Pancreas (tissue), 10 donors: ENCODE results near the gene SCUBE3. TPM values are rescaled to one million over a fixed set of nuclear protein-coding genes. Genes with fewer than 3 reads are reported as not detected.

Experiments used
- ATAC-seq, 4 donors: fragments of 200-7000 bp; cut with Tn5 transposase; one replicate each; pipeline versions ENCODE4 v1.8.0 to v1.9.1; 2020; ENCODE audit warnings: mild to moderate bottlenecking in 4 of 4, moderate library complexity in 4 of 4
- DNase-seq, 6 donors: peaks; one replicate each; pipeline ENCODE4 v3.0.0-alpha.2; 2020
- FAIRE-seq: peaks from 2 replicates; lab custom pipeline; 2012; peaks lifted over from hg19 to GRCh38; lab: Jason Lieb, UNC
- H3K27ac ChIP-seq, 4 donors: fragments of 200-600 bp; sonication (generic); 1 replicate in 3 of 4; 2 replicates in 1 of 4; pipeline versions ENCODE4 v1.5.0 to v1.8.0; 2020
- H3K27me3 ChIP-seq, 4 donors: fragments of 200-600 bp; one replicate each; pipeline ENCODE4 v1.8.0; 2021
- H3K36me3 ChIP-seq, 3 donors: fragments of 200-600 bp; sonication (generic) in 1 of 3; one replicate each; pipeline versions ENCODE4 v1.5.0 to v1.8.0; 2020 to 2021
- H3K4me1 ChIP-seq, 3 donors: fragments of 200-600 bp; one replicate each; pipeline ENCODE4 v1.8.0; 2021
- H3K4me3 ChIP-seq, 4 donors: fragments of 200-600 bp; sonication (generic) in 2 of 4; one replicate each; pipeline versions ENCODE4 v1.5.0 to v1.8.0; 2020 to 2021
- H3K9me3 ChIP-seq, 4 donors: fragments of 200-600 bp; one replicate each; pipeline ENCODE4 v1.8.0; 2021
- WGBS, 2 donors: extraction: QIAGEN DNeasy Blood & Tissue Kit; methylation state at CpG; one replicate each; pipeline ENCODE4 v1.1.7; 2013; 5-methylcytosine and 5-hydroxymethylcytosine counted together
- intact Hi-C, 3 donors: fragments of 100-400 bp; cut with DNase I; formaldehyde crosslinking; loops; one replicate each; pipeline versions ENCODE4 v1.11.1 to v1.14.2; 2022
- polyA plus RNA-seq, 2 donors: library from polyadenylated mRNA; stranded (reverse); fragments of 200-250 nt; gene quantifications; one replicate each; pipeline ENCODE4 v1.2.3, GENCODE V29; 2013
- total RNA-seq, 6 donors: library from RNA; stranded (reverse); fragmentation: NEBNext Ultra II Directional in 4 of 6; extraction: Animal tissue kit (Norgen Biotek cat#: 25700) in 4 of 6; gene quantifications; one replicate each; pipeline versions ENCODE4 v1.2.1 to v1.2.4, GENCODE V29; 2021 to 2023
- TF ChIP-seq, protein P1 (sequence below), 4 donors: fragments of 200-600 bp; sonication (generic) in 3 of 4; IDR thresholded peaks; one replicate each; pipeline versions ENCODE4 v1.5.0 to v1.8.0; 2021; ENCODE audit warnings: antibody characterized with exemption in 4 of 4
- donor health status: healthy with polysubstance abuse.
- donor health status: DM: no; HTN: no; CAD: no; lungs with moderate emphysema.
- donor health status: DM: no; HTN: no; CAD: no.
- donor health status: control.
- donor health status: control.
- donor health status: Bipolar disorder and iron deficiency.
- donor health status: DM: yes; HTN: yes; CAD: no.
- donor health status: DM: no; HTN: no; CAD: no.
- donor health status: DM: no; HTN: no; CAD: no.
- donor health status: DM: yes; HTN: yes; CAD: no.

The SCUBE3 gene
- total and polyA plus RNA-seq, 8 donors, result 0.02 to 0.15 (median 0.03) TPM; not detected in 1

GRCh38 chr6:35280903-35281302 lies 67.1 kb downstream of the SCUBE3 start:
- ATAC-seq, result no peak

GRCh38 chr6:35282472-35282871 lies 68.7 kb downstream of the SCUBE3 start:
- DNase-seq (no peak), FAIRE-seq (no peak), ATAC-seq (no peak)
- Histone ChIP-seq H3K4me3 (no peak overlapping the region), H3K36me3 (peaks cover 0 to 58% (median 22%) of the 10 kb centered on the region in 3 donors), H3K27ac (no peak overlapping the region), H3K4me1 (no peaks in the 10 kb centered on the region), H3K9me3 (no peaks in the 10 kb centered on the region), H3K27me3 (no peaks in the 10 kb centered on the region)
- TF ChIP-seq, protein P1, sequence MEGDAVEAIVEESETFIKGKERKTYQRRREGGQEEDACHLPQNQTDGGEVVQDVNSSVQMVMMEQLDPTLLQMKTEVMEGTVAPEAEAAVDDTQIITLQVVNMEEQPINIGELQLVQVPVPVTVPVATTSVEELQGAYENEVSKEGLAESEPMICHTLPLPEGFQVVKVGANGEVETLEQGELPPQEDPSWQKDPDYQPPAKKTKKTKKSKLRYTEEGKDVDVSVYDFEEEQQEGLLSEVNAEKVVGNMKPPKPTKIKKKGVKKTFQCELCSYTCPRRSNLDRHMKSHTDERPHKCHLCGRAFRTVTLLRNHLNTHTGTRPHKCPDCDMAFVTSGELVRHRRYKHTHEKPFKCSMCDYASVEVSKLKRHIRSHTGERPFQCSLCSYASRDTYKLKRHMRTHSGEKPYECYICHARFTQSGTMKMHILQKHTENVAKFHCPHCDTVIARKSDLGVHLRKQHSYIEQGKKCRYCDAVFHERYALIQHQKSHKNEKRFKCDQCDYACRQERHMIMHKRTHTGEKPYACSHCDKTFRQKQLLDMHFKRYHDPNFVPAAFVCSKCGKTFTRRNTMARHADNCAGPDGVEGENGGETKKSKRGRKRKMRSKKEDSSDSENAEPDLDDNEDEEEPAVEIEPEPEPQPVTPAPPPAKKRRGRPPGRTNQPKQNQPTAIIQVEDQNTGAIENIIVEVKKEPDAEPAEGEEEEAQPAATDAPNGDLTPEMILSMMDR (IDR thresholded peaks at IDR 0.05), result no peak
- intact Hi-C loops, result no loop called here
- 85 to 86% methylated on average over 2 of the region's 2 CpGs for WGBS, 2 donors

More at GRCh38 chr6:35280903-35281302, 67.1 kb downstream of the SCUBE3 start:
- no peaks in the 10 kb centered on the region for H3K27me3 ChIP-seq
- no peak overlapping the region for H3K4me3 ChIP-seq
- H3K9me3 ChIP-seq, result no peaks in the 10 kb centered on the region
- WGBS, 2 donors, result 54 to 63% methylated on average over 4 of the region's 4 CpGs
- DNase-seq, result no peak
- FAIRE-seq, result no peak
- TF ChIP-seq, protein P1 (IDR thresholded peaks at IDR 0.05), result no peak
- peaks cover 0 to 42% (median 12%) of the 10 kb centered on the region in 3 donors for H3K36me3 ChIP-seq
- intact Hi-C loops, result no loop called here
- H3K27ac ChIP-seq, result no peak overlapping the region
- no peaks in the 10 kb centered on the region for H3K4me1 ChIP-seq

DNA sequence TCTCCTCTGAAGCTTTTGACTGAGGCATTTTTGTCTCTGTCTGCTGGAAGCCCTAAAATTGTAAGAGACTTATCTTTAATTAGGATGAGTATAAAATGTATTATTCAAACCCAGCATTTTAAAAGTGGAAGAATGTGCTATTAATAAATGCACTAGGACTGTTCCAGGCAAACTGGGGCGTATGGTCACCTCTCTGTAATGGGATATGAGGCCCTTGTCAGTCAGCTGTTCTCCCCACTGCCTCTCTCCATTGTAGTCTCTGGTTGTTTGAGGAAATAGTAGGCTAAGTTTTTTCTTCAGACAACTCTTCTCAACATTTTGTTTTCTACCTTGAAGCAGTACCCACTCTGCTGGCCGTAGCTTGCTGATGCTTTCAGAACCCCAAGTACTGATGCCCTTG lies 69.6 kb downstream of the SCUBE3 start:
- intact Hi-C loops, result no loop called here
- ATAC-seq, result no peak

GRCh38 chr6:35287671-35288396 lies 74.1 kb downstream of the SCUBE3 start:
- Histone ChIP-seq H3K36me3 (peaks cover 0 to 81% (median 26%) of the 10 kb centered on the region in 3 donors), H3K9me3 (no peaks in the 10 kb centered on the region), H3K27ac (no peak overlapping the region), H3K4me3 (no peak overlapping the region), H3K27me3 (no peaks in the 10 kb centered on the region), H3K4me1 (no peaks in the 10 kb centered on the region)
- TF ChIP-seq, protein P1 (IDR thresholded peaks at IDR 0.05), result no peak
- 88 to 90% methylated on average over 12 of the region's 12 CpGs for WGBS, 2 donors
- DNase-seq, result peak in 1 of 6 donors; percentile 68
- FAIRE-seq, result no peak
- intact Hi-C loops, result no loop called here
- ATAC-seq, result no peak

More for the DNA sequence above, 69.6 kb downstream of the SCUBE3 start:
- WGBS, 2 donors, result 62 to 89% methylated on average over 2 of the region's 2 CpGs
- no peak overlapping the region for H3K4me3 ChIP-seq
- H3K27me3 ChIP-seq, result no peaks in the 10 kb centered on the region
- TF ChIP-seq, protein P1 (IDR thresholded peaks at IDR 0.05), result no peak
- H3K9me3 ChIP-seq, result no peaks in the 10 kb centered on the region
- FAIRE-seq (no peak), DNase-seq (no peak)
- peaks cover 0 to 67% (median 31%) of the 10 kb centered on the region in 3 donors for H3K36me3 ChIP-seq
- H3K27ac ChIP-seq, result no peak overlapping the region
- H3K4me1 ChIP-seq, result no peaks in the 10 kb centered on the region

GRCh38 chr6:35288834-35289233 lies 75.1 kb downstream of the SCUBE3 start:
- Histone ChIP-seq H3K36me3 (peaks cover 0 to 74% (median 26%) of the 10 kb centered on the region in 3 donors), H3K27ac (no peak overlapping the region), H3K9me3 (no peaks in the 10 kb centered on the region), H3K4me1 (no peaks in the 10 kb centered on the region), H3K4me3 (no peak overlapping the region), H3K27me3 (no peaks in the 10 kb centered on the region)
- TF ChIP-seq, protein P1 (IDR thresholded peaks at IDR 0.05), result no peak
- FAIRE-seq (no peak), DNase-seq (no peak), ATAC-seq (no peak)
- 70 to 72% methylated on average over 4 of the region's 4 CpGs for WGBS, 2 donors
- intact Hi-C loops, result no loop called here
